GM21723 (cell line): ENCODE results near the gene DROSHA.

Source experiments
- ATAC-seq: cut with Tn5 transposase; IDR thresholded peaks from one replicate; pipeline ENCODE4 v1.9.1; 2021; ENCODE audit warnings: mild to moderate bottlenecking, moderate library complexity; ENCODE audit not compliant: unreplicated experiment

DROSHA gene

GRCh38 chr5:31355337-31355736 is 176.6 kb downstream of the DROSHA start:
- ATAC-seq, result no peak
